NCI-H2227 (cell line): Measurements from ENCODE around the gene ZIM2.

Experiments
- DNase-seq: peaks from one replicate; lab custom pipeline; 2025; ENCODE audit not compliant: unreplicated experiment; lab: John Stamatoyannopoulos, UW

The ZIM2 gene

DNA sequence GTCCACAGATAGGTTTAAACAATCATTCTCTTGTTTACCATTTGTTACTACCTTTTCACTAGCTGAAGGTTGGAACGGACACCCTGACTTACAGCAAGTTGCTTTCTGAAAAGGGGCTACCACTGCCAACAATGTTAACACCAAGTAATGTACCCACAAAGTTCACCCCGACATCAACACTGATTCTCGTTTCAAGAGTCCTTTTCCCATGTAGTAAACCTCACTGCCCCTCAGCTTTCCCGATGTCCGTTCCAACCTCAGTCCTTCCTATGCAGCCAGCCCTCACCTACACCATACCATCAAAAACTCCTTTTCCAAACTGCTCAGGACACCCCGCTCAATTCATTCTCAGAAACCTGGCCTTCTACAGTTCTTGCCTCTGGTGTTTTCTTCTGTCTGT, 29.0 kb downstream of the ZIM2 start:
- DNase-seq, result no peak

- DNase-seq, result no peak
These were observed 30.3 kb downstream of the ZIM2 start for GRCh38 chr19:56810260-56810659.

DNA sequence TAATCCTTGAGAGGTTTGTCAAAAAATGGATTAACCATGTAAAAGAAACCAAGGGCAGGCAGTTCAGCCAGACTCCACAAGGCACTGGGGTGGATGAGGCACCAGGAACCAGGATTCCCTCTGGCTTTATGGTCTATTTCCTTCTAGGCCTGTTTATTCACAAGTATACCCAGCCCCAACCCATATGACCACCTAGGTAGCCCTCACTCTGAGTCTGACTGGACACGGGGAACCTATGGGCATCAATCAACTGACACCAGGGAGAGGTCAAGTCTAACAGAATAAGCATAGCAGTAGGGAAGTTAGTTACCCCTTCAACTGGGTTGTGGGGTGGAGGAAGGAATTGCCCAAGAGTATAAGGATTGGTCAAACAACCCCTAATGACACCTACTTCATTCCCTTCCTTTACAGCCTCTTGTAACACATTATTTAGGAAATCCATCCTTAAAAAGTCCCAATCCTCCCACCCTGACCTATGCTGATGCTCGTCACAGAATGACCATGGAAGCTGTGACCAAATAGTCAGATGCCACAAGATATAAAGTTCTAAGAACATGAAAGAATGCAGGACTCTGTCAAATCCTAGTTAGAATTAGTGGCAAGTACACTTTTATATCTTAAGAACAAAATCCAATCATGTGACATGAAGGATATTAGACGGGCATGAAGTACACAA, 31.7 kb downstream of the ZIM2 start:
- no peak for DNase-seq

DNA sequence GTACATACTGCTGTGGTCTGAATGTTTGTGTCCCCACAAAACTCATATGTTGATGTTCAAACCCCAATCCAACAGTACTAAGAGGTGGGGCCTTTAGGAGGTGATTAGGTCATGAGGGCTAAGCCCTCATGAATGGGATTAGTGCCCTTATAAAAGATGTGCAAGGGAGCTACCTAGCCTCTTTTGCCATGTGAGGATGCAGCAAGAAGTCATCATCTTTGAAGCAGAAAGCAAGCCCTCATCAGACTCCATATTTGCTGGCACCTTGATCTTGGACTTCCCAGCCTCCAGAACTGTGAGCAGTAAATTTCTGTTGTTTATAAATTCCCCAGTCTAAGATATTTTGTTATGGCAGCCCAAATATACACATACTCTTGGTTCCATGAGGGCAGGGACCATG, 33.9 kb downstream of the ZIM2 start:
- no peak for DNase-seq

GRCh38 chr19:56778351-56778750, 62.2 kb downstream of the ZIM2 start:
- DNase-seq, result no peak

GRCh38 chr19:56769650-56770049, 70.9 kb downstream of the ZIM2 start:
- no peak for DNase-seq

DNA sequence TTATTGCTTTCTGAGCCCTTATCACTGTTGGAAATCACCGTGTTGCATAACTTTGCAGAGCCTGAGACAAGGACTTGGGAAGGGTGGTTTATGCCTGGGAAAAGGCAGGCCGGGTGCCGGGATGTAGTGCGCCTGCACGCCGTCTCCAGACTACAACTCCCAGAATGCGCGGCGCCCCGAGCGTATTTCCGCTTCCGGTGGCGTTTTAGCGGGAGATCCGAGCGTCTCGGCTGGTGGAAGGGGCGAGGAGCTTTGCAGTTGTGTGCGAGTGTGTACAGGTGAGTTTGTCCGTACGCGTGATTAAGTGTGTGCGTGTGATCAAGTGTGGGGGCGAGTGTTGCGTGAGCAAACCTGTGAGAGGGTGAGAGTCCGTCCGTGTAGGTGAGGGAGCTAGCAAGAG, 75.4 kb downstream of the ZIM2 start:
- peak; percentile 98 for DNase-seq

DNA sequence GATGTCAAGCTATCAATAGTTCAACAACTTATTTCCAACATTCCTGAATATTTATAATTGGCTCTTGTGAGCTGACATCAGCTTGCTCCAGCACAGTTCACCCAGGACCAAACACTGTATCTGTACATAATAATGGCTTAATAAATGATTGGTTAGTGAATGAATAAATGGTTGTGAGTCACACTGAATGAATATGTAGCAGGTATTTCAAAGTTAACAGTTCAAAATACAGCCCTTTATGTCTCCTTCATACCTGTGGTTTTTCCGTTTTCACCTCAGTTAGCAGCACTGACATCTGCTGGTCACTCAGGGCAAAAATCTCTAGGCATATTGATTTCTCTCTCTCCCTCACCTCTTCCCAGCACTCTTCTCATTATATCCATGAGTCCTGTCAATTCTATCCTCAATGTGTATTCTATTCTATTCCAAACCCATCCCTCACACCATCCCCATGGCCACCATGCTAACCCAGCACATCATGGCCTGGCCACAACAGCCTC, 76.3 kb downstream of the ZIM2 start:
- DNase-seq, result peak; percentile 46

DNA sequence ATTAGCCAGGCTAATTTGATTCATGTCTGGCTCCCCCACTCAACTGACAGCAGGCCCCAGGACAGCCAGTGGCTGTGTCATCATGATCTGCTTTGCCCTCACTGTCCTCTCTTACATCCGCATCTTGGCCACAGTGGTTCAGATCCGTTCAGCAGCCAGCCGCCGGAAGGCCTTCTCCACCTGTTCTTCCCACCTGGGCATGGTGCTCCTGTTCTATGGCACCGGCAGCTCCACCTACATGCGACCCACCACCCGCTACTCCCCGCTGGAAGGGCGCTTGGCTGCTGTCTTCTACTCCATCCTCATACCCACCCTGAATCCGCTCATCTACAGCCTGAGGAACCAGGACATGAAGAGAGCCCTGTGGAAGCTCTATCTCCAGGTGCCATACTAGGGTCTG, 79.7 kb downstream of the ZIM2 start:
- DNase-seq, result no peak

- no peak for DNase-seq
These were observed 81.0 kb downstream of the ZIM2 start for GRCh38 chr19:56759531-56759930.

- DNase-seq, result peak; percentile 99
These were observed 89.4 kb downstream of the ZIM2 start for GRCh38 chr19:56751078-56751489.

DNA sequence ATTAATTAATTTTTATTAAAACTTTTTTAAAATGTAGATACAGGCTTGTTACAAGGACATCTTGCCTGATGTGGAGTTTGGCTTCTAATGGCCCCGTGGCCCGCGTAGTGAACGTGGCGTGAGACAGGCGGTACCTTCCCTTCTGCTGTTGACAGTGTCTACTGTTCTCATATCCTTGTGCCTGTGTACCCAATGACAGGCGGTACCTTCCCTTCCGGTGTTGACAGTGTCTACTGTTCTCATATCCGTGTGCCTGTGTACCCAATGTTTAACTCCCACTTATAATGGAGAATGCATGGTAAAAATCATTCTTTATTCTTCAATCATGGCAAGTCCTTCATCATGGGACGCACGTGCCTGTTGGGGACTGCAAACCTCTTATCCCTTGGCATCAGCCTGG, 89.9 kb downstream of the ZIM2 start:
- DNase-seq, result peak; percentile 80

GRCh38 chr19:56748378-56748777, 92.1 kb downstream of the ZIM2 start:
- peak; percentile 88 for DNase-seq

- no peak for DNase-seq
These were observed 94.2 kb downstream of the ZIM2 start for GRCh38 chr19:56746367-56746766.

DNA sequence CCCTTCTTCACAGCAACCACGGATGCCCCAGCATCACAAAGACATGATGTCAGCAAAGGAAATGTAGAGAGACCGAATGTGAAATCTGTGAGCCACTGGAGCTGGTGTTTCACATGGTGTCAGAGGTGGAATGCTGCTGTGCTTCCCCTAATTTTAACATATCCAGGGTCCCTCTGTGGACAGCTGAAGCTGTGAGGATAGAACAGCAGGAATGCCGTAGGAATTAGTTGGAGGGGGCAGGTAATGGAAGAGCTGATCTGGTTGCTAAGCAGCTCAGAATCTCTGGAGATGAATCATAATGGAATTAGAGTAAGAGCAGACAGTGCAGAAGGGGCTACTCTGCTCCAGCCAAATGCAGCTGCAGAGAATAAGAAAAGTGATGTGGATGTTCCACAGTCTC, 100.0 kb downstream of the ZIM2 start:
- DNase-seq, result peak; percentile 86

DNA sequence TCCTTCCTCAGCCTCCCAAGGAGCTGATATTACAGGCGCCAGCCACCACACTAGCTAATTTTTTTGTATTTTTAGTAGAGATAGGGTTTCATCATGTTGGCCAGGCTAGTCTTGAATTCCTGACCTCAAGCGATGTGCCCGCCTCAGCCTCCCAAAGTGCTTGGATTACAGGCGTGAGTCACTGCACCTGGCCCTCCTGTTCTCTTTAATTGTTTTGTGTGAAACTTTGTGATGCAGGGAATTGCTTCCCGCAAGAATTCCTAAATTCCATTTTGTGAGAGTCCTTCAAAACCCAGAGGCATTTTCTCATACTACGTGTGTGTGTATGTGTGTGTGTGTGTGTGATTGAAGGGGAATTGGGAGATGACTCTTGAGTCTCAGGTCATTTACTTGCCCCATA, 104.0 kb downstream of the ZIM2 start:
- DNase-seq, result no peak

DNA sequence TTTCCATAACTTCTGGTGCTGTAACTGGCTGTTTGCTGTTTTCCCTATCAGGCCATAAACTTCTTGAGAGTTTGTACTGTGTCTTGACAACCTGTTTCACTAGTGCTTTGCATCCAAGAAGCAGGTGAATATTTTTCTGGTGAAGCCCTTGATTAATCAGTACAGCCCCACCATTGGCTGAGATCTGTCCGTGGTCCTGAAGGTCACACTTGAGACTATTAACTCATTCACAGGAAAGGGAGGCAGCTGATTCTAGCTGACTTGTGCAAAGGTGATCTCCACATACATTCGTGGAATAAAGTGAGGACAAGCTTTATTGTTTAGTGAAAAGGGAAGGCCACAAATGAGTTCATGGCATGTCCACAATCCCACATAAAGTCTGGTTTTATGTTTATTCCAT, 107.5 kb downstream of the ZIM2 start:
- no peak for DNase-seq

GRCh38 chr19:56727677-56728076, 112.8 kb downstream of the ZIM2 start:
- peak; percentile 91 for DNase-seq

GRCh38 chr19:56725829-56726424, 114.6 kb downstream of the ZIM2 start:
- DNase-seq, result peak; percentile 83
